CD4-positive, alpha-beta T cell treated with Interleukin-6 for 4 hours (primary cell): ENCODE measurements around the gene TMEM86B.
A peak's percentile ranks its signal among the peaks of the same experiment; 100 is the strongest.
"Not testable (repeated sequence)": the region's sequence is repeated elsewhere in the genome, so short reads cannot be mapped to it uniquely, and the experiment has no call there.

ENCODE experiments used
- DNase-seq: peaks from one replicate; pipeline ENCODE4 v3.0.0-alpha.2; 2020; ENCODE audit warnings: mixed read lengths

Gene TMEM86B

GRCh38 chr19:55240713-55241020 lies 12.1 kb upstream of the TMEM86B start:
- no peak for DNase-seq

- DNase-seq: no peak
Measured at GRCh38 chr19:55239004-55239403, 10.4 kb upstream of the TMEM86B start.

- DNase-seq: no peak
Measured at GRCh38 chr19:55238030-55238429, 9.5 kb upstream of the TMEM86B start.

- no peak for DNase-seq
Measured at GRCh38 chr19:55232986-55233385, 4.4 kb upstream of the TMEM86B start.

DNA sequence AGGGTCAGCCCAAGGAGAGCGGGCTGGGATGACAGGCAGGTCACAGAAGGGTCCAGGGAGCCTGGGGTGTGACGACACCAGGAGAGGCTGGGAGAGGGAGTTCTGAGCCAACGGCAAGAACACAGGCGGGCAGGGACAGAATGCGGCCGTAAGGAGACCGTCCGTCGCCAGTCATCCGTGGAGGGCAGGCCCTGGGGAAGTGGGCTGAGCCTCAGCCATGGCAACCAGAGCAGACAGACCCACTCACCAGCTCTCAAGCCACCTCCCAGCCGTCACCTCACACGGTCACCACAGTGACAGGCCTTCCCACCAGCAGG lies 3.7 kb upstream of the TMEM86B start:
- DNase-seq: no peak

GRCh38 chr19:55231391-55232285 lies 3.1 kb upstream of the TMEM86B start:
- DNase-seq: no peak

DNA sequence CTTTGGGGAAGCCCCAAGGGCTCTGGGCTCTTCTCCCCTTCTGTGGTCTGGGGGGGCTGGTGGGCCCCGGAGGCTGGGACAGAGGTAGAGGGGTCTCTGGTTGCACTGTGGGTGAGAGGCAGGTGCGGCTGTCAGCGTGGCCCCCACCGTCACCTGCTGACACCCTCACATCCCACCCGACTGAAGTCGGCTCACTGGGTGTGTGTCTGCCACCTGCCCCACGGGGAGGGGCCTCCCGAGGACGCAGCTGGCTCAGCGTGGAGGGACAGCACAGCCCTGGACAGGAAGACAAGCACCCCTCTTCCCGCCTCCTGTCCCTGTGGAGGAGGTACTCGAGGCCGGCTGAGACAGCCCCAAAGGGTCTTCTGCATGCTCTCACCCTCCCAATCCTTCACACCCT lies 2.2 kb upstream of the TMEM86B start:
- no peak for DNase-seq

DNA sequence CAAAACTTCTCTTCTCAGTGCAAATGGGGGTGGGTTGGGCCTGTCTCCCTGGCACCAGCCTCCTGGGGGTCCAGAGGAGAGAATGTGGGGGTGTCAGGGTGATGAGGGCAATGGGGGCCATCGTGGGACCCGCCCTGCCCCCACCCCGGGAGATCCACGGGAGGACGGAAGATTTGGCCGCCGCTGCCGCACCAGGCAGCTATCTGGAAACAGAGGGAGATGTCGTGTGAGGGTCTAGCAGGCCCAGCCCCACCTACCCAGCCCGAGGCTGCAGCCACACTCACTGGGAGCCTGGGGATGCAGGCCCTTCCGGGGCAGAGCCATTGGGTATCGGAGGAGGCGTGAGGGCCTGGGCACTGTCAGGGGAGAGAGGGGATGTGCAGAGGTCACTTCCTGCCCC lies 1.8 kb upstream of the TMEM86B start:
- no peak for DNase-seq

DNA sequence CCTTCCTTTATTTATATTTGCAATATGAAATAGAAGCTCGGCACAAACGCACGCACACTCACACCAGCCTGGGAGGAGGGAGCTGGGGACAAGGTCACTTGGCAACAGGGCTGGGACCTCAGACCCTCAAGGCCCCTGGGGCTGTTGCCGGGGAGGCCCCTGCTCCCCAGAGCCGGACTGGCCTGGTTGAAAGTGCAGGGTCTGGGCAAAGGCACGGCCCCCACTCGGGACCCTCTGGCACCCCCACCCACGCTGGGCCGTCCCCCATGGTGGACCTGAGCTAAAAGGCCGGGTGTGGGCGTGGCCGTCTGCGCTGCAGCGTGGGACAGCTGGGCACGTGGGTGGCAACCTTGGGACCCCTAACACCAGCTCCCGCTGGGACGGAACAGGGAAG lies 1.2 kb upstream of the TMEM86B start:
- no peak for DNase-seq

DNA sequence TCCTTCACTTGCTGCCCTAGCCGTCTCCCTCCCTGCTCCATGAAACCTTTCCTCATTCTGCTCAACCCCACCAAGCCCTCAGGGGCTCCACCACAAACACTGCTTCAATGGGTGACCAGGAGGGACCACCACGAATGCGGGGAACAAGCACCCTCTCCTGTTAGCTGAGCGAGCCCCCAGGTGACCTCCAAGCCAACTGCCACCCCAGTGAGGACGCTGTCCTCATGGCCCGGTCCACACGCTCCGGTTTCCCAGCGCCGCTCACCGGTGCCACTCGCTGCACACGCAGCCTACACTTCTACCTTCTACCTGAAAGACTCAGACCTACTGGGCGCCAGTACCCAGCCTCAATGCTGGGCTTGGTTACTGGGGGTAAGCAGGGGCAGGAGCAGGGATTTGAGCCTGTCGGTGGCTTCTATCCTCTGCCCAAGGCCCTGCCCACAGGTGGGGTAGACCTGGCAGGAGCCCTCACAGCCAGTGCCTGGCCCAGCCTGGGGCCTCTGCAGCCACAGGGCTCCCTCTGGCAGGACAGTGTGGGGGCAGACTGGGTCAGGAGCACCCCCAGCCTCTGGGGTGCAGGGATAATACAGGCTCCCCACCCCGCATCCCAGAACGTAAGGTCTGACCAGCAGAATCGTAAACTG lies 704 bp upstream of the TMEM86B start:
- no peak for DNase-seq

GRCh38 chr19:55228015-55228391 lies 560 bp downstream of the TMEM86B start:
- no peak for DNase-seq

GRCh38 chr19:55227241-55228014 lies 1.1 kb downstream of the TMEM86B start:
- no peak for DNase-seq

- DNase-seq: no peak
Measured at GRCh38 chr19:55226788-55227187, 1.8 kb downstream of the TMEM86B start.

GRCh38 chr19:55226273-55226672 lies 2.3 kb downstream of the TMEM86B start:
- no peak for DNase-seq

DNA sequence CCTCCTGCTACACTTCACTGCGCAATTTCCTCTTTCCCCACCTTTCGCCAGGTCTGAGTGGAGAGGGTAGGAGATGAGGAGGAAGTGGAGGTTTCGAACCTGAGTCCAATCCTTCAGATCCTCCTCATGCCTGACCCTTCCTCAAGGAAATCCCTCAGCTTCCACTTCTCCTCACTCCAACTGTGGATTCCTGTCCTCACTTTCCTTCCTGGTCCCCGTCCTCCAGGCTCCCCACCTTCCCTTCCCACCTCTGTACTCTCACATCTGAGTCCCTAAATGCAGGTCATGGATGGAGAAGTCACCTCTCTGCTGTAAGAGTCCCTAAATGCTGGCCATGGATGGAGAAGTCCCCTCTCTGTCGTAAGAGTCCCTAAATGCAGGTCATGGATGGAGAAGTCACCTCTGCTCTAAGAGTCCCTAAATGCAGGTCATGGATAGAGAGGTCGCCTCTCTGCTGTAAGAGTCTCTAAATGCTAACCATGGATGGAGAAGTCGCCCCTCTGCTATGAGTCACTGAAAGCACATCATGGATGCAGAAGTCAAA lies 3.1 kb downstream of the TMEM86B start:
- no peak for DNase-seq

DNA sequence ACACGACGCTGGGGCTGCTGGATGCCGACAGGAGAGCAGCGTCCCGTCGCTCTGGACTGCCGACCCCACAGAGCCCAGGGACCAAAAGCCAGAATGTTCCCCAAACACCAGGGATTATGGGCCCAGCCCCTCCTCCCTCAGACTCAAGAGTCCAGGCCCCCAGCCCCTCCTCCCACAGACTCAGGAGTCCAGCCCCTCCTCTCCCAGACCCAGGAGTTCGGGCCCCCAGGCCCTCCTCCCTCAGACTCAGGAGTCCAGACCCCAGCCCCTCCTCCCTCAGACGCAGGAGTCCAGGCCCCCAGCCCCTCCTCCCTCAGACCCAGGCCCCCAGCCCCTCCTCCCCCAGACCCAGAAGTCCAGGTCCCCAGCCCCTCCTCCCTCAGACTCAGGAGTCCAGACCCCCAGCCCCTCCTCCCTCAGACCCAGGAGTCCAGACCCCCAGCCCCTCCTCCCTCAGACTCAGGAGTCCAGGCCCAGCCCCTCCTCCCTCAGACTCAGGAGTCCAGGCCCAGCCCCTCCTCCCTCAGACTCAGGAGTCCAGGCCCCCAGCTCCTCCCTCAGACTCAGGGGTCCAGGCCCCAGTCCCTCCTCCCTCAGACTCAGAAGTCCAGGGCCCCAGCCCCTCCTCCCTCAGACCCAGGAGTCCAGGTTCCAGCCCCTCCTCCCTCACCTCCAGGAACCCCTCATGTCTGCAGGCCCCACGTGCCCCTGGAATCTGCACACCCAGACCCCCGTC lies 3.7 kb downstream of the TMEM86B start:
- DNase-seq: not testable (repeated sequence)

DNA sequence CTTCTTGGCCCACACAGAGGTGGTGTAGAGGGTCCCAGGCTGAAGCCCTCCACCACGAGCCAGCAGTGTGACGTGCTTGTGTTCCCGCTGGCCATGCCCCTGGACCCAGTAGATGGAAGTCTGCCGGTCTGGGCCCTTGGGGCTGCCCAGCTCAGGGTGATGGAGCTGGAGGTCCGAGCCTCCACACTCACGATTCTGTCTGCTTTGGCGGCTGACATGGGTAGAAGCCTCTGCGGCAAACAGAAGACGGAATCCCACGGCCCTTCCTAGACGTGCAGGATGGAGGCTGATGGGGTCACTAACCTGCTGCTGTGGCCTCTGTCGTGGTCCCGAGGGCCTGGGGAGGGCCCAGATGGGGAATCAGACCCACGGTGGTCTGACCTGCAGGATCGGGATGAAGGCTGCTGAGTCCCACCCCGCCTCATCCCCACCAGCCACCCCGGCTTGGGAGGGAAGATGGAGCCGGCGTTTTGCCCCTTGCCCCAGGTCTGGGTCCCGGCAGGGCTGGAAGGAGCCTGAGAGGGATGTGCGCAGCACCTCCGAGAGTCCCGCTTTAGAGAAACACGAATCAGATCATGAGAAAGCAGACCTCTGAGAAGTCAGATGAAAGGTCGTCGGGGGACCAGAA lies 4.4 kb downstream of the TMEM86B start:
- DNase-seq: no peak

DNA sequence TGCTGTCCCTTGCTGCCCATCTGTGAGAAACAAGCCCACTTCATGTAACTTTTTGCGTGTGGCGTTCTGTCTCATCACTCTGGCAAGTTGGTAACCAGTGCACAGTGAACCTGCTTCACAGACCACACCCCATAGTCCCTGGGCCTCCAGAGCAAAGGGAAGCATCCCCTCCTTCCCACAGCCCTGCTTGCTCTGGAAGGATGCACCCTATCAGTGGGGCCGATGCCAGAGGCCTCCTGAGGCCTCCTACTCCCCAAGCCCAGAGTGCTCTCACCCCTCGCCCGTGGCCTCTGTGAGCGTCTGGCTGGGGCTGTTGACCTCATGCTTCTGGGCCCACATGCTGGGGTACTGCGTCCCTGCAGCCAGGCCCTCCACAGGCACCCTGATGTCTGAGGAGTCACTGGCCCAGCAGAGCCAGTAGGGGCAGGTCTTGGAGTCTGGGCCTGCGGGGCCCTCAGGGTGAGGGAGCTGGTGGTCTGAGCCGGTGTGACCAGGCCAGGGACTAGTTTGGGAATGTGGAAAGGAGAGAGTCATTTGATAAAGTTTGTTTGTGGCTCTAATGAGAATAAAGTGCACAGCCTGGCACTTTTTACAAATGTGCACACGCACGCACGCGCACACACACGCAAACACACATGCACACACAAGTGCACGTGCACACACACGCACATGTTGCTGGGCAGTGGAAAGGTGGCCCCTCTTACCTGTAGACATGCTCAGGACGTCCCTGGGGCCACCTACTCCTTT lies 5.1 kb downstream of the TMEM86B start:
- no peak for DNase-seq

- DNase-seq: no peak
Measured at GRCh38 chr19:55220525-55220924, 8.0 kb downstream of the TMEM86B start.

DNA sequence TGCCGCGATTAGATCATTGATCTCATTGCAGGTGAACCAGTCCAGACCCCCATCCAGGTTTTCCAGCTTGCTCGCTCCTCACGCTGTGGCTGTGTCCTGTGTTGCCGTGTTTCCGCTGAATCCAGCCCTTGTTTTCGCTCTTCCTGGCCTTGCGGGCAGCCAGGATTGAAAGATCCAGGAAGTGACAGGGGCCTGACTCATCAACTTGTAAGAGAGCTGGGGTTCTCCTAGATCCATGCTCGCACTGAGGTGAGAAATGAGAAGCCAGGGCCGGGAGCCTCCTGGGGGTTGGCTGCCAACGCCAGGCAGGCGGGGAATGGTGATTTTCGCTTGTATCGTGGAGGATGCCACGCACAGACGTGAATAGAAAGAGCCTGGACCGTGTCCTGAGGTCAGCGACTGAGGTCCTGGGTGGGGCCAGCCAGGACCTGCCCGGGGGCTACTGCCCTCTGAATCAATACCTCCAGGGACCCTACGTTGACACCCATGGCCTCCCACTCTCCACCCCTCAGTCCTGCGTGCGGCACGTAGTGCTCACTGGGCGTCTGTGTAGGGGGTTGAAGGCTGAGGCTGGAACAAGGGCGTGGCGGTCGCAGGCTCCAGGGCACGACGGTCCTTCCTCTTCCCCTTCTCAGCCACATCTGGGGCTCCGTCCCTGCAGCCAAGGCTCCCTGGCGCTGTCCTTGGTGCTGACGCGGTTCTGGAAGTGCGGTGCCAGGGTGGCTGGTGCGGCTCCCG lies 11.9 kb downstream of the TMEM86B start:
- peak; percentile 56 for DNase-seq

GRCh38 chr19:55213547-55213946 lies 15.0 kb downstream of the TMEM86B start:
- DNase-seq: no peak
